HUDEP-2 (cell line): ENCODE data around the gene OXNAD1.
A peak's percentile ranks its signal among the peaks of the same experiment; 100 is the strongest.

Experiments used
- DNase-seq, 76 experiments: peaks; one replicate each; lab custom pipeline; 2025; ENCODE audit not compliant: unreplicated experiment in 76 of 76; lab: John Stamatoyannopoulos, UW

Gene OXNAD1

GRCh38 chr3:16349986-16350596 is 85.1 kb downstream of the OXNAD1 start:
- peak in 34 of 76 experiments; percentile 2 to 63 (median 20) for DNase-seq

- no peak for DNase-seq
Observed at GRCh38 chr3:16350597-16351318, 85.7 kb downstream of the OXNAD1 start.

- DNase-seq = no peak
Observed at GRCh38 chr3:16352428-16352827, 87.4 kb downstream of the OXNAD1 start.

GRCh38 chr3:16354291-16354690 is 89.3 kb downstream of the OXNAD1 start:
- DNase-seq = no peak
